Measurements from ENCODE around the gene C2orf81.

GRCh38 chr2:74441170-74441689 is 19.8 kb upstream of the C2orf81 start:
- TF ChIP-seq POLR2A (IDR thresholded peaks at IDR 0.05; ENCODE audit: low read depth, low read length) (no peak), CTCF (conservative IDR thresholded peaks at IDR 0.05; ENCODE audit: low read depth, low read length) (no peak), SMC3 (IDR thresholded peaks at IDR 0.05; ENCODE audit: low read depth, low read length) (no peak), NFE2L2 (IDR thresholded peaks at IDR 0.05; ENCODE audit: low read depth, low read length) (no peak), RFX5 (IDR thresholded peaks at IDR 0.05; ENCODE audit: low read depth, low read length) (no peak), USF2 (IDR thresholded peaks at IDR 0.05; ENCODE audit: low read depth, low read length) (no peak), CHD1 (IDR thresholded peaks at IDR 0.05; ENCODE audit: low read depth, low read length) (no peak), RCOR1 (IDR thresholded peaks at IDR 0.05; ENCODE audit: insufficient replicate concordance, low read length) (no peak), MAFK (IDR thresholded peaks at IDR 0.05; ENCODE audit: low read depth, low read length) (no peak), RAD21 (IDR thresholded peaks at IDR 0.05; ENCODE audit: low read length) (no peak), FOS (IDR thresholded peaks at IDR 0.05; ENCODE audit: low read depth, low read length) (no peak), ELK1 (IDR thresholded peaks at IDR 0.05; ENCODE audit: borderline replicate concordance, low read depth, low read length) (no peak)

Data from IMR-90 (cell line).